HG02870 (cell line): ENCODE results near the gene WSCD2.

Source experiments
- ATAC-seq: cut with Tn5 transposase; IDR thresholded peaks from one replicate; pipeline ENCODE4 v1.9.1; 2021; ENCODE audit warnings: mild to moderate bottlenecking, moderate library complexity; ENCODE audit not compliant: unreplicated experiment

The WSCD2 gene

GRCh38 chr12:108126212-108126611 lies 2.9 kb upstream of the WSCD2 start:
- ATAC-seq = no peak

- no peak for ATAC-seq
These were observed 2.0 kb upstream of the WSCD2 start for GRCh38 chr12:108126990-108127501.

- ATAC-seq = no peak
These were observed 1.4 kb upstream of the WSCD2 start for GRCh38 chr12:108127654-108128053.

- ATAC-seq = no peak
These were observed 669 bp upstream of the WSCD2 start for GRCh38 chr12:108128221-108129016.

- ATAC-seq = no peak
These were observed 1.9 kb downstream of the WSCD2 start for GRCh38 chr12:108131035-108131434.

GRCh38 chr12:108131657-108132126 lies 2.6 kb downstream of the WSCD2 start:
- no peak for ATAC-seq

GRCh38 chr12:108133482-108133881 lies 4.4 kb downstream of the WSCD2 start:
- ATAC-seq = no peak

GRCh38 chr12:108134744-108135143 lies 5.7 kb downstream of the WSCD2 start:
- ATAC-seq = no peak

GRCh38 chr12:108135627-108136026 lies 6.5 kb downstream of the WSCD2 start:
- no peak for ATAC-seq

- ATAC-seq = no peak
These were observed 7.6 kb downstream of the WSCD2 start for GRCh38 chr12:108136697-108137096.

- ATAC-seq = no peak
These were observed 10.4 kb downstream of the WSCD2 start for GRCh38 chr12:108139454-108139853.

- ATAC-seq = no peak
These were observed 11.4 kb downstream of the WSCD2 start for GRCh38 chr12:108140501-108140900.

- ATAC-seq = no peak
These were observed 12.6 kb downstream of the WSCD2 start for GRCh38 chr12:108141600-108142130.

GRCh38 chr12:108143144-108143543 lies 14.1 kb downstream of the WSCD2 start:
- no peak for ATAC-seq

GRCh38 chr12:108144080-108144479 lies 15.0 kb downstream of the WSCD2 start:
- ATAC-seq = no peak

GRCh38 chr12:108145011-108145410 lies 15.9 kb downstream of the WSCD2 start:
- ATAC-seq = no peak

GRCh38 chr12:108146035-108146893 lies 17.2 kb downstream of the WSCD2 start:
- ATAC-seq = no peak

- no peak for ATAC-seq
These were observed 18.2 kb downstream of the WSCD2 start for GRCh38 chr12:108147279-108147678.

- no peak for ATAC-seq
These were observed 19.5 kb downstream of the WSCD2 start for GRCh38 chr12:108148521-108149074.

- ATAC-seq = no peak
These were observed 21.3 kb downstream of the WSCD2 start for GRCh38 chr12:108150436-108150835.

GRCh38 chr12:108151533-108152169 lies 22.6 kb downstream of the WSCD2 start:
- no peak for ATAC-seq
